Hepatocyte (in vitro differentiated cells): ENCODE results near the gene NR6A1.

Experiments used
- EZH2 ChIP-seq: fragments of 200-600 bp; sonication (generic); IDR thresholded peaks from 2 replicates; pipeline ENCODE4 v1.6.1; 2016; ENCODE audit warnings: antibody characterized with exemption, mild to moderate bottlenecking, borderline replicate concordance
- TF ChIP-seq, protein P1 (sequence below): fragments of 200-600 bp; sonication (generic); IDR thresholded peaks from 2 replicates; pipeline ENCODE4 v1.5.1; 2016; ENCODE audit warnings: antibody characterized with exemption, mild to moderate bottlenecking; ENCODE audit not compliant: poor library complexity

- TF ChIP-seq, protein P1, sequence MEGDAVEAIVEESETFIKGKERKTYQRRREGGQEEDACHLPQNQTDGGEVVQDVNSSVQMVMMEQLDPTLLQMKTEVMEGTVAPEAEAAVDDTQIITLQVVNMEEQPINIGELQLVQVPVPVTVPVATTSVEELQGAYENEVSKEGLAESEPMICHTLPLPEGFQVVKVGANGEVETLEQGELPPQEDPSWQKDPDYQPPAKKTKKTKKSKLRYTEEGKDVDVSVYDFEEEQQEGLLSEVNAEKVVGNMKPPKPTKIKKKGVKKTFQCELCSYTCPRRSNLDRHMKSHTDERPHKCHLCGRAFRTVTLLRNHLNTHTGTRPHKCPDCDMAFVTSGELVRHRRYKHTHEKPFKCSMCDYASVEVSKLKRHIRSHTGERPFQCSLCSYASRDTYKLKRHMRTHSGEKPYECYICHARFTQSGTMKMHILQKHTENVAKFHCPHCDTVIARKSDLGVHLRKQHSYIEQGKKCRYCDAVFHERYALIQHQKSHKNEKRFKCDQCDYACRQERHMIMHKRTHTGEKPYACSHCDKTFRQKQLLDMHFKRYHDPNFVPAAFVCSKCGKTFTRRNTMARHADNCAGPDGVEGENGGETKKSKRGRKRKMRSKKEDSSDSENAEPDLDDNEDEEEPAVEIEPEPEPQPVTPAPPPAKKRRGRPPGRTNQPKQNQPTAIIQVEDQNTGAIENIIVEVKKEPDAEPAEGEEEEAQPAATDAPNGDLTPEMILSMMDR = no peak
- no peak for TF ChIP-seq EZH2
These were observed 98.0 kb downstream of the NR6A1 start for GRCh38 chr9:124673063-124673462.
